ENCODE data around the gene TRIM7. TPM values are rescaled to one million over a fixed set of nuclear protein-coding genes. Genes with fewer than 3 reads are reported as not detected.

The TRIM7 gene
- total RNA-seq, 1 experiment from 2014 or later = not detected

DNA sequence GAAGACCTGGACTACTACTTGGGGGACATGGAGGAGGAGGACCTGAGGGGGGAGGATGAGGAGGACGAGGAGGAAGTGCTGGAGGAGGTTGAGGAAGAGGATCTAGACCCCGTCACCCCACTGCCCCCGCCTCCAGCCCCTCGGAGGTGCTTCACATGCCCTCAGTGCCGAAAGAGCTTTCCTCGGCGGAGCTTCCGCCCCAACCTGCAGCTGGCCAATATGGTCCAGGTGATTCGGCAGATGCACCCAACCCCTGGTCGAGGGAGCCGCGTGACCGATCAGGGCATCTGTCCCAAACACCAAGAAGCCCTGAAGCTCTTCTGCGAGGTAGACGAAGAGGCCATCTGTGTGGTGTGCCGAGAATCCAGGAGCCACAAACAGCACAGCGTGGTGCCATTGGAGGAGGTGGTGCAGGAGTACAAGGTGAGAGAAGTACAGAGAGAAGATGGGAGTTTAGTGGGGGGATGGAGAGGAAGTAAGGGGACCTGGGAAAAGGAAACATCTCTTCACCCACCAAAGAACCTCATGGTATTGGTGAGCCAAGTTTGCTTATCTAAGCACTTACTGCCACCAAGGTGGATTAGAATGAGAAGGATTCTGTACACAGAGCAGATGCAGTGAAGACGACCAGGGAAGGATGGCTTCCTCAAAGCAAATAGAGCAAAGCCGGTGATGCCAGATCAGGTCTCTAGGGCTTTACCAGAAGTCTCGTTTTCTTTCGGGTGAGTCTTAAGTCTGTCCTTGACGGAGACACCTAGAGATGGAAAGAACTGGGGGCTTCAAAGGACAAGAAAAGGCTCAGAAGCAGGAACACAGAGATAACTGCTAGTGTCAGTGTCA lies 19.6 kb upstream of the TRIM7 start:
- H3K36me3 ChIP-seq (ENCODE audit: insufficient read depth, low read length, poor library complexity, severe bottlenecking) = no peaks in the 10 kb centered on the region
- no peaks in the 10 kb centered on the region for H3K9me3 ChIP-seq (ENCODE audit: low read depth, low read length, poor library complexity, severe bottlenecking)
- DNase-seq (ENCODE audit: low spot score) = no peak
- no TSS peak for BruUV-seq (replicated peaks)
- no peaks in the 10 kb centered on the region for H3K27me3 ChIP-seq (replicated peaks; ENCODE audit: insufficient read depth, low read depth, low read length, poor library complexity)
- peaks cover 11% of the 10 kb centered on the region for H3K4me1 ChIP-seq (ENCODE audit: insufficient read depth, low read length, poor library complexity, severe bottlenecking)
- peak overlapping the region; percentile 96 for H3K27ac ChIP-seq (ENCODE audit: low read depth, low read length, poor library complexity, severe bottlenecking)
- POLR2A ChIA-PET (ENCODE audit: low non-redundant PET) = no interaction called here
- peak overlapping the region; percentile 83 for H3K4me3 ChIP-seq (ENCODE audit: low read depth, low read length, poor library complexity, severe bottlenecking)
- TF ChIP-seq, protein P1, sequence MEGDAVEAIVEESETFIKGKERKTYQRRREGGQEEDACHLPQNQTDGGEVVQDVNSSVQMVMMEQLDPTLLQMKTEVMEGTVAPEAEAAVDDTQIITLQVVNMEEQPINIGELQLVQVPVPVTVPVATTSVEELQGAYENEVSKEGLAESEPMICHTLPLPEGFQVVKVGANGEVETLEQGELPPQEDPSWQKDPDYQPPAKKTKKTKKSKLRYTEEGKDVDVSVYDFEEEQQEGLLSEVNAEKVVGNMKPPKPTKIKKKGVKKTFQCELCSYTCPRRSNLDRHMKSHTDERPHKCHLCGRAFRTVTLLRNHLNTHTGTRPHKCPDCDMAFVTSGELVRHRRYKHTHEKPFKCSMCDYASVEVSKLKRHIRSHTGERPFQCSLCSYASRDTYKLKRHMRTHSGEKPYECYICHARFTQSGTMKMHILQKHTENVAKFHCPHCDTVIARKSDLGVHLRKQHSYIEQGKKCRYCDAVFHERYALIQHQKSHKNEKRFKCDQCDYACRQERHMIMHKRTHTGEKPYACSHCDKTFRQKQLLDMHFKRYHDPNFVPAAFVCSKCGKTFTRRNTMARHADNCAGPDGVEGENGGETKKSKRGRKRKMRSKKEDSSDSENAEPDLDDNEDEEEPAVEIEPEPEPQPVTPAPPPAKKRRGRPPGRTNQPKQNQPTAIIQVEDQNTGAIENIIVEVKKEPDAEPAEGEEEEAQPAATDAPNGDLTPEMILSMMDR (conservative IDR thresholded peaks at IDR 0.05; ENCODE audit: low read depth, low read length) = no peak
- no peak for TF ChIP-seq EZH2 (IDR thresholded peaks at IDR 0.05; ENCODE audit: borderline replicate concordance, low read depth, low read length, poor library complexity, severe bottlenecking)
- intact Hi-C loops (cut with micrococcal nuclease; ENCODE audit: unreplicated experiment) = no loop called here
- CTCF ChIA-PET = no interaction called here

DNA sequence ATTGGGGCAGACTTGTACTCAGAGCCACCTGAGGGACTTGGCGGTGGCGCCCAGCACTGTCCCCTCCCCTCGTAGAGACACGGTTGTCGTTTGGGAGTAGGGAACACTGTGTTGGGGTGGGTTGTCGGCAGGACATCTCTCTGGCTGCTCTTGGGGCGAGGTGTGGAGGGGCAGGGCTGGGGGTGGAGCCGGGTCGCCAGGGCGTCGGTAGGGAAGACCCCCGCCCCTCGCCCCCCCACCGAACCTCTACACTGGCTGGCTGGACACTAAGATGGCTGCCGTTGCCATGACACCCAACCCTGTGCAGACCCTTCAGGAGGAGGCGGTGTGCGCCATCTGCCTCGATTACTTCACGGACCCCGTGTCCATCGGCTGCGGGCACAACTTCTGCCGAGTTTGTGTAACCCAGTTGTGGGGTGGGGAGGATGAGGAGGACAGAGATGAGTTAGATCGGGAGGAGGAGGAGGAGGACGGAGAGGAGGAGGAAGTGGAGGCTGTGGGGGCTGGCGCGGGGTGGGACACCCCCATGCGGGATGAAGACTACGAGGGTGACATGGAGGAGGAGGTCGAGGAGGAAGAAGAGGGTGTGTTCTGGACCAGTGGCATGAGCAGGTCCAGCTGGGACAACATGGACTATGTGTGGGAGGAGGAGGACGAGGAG lies 18.9 kb upstream of the TRIM7 start:
- H3K4me1 ChIP-seq (ENCODE audit: insufficient read depth, low read length, poor library complexity, severe bottlenecking) = peaks cover 11% of the 10 kb centered on the region
- CTCF ChIA-PET = interaction anchor here (1.0 kb wide), 1 partner anchor 17 kb away, joined by 3 read pairs; no protein-coding TSS in a partner anchor
- H3K4me3 ChIP-seq (ENCODE audit: low read depth, low read length, poor library complexity, severe bottlenecking) = peak overlapping the region; percentile 83
- no peaks in the 10 kb centered on the region for H3K36me3 ChIP-seq (ENCODE audit: insufficient read depth, low read length, poor library complexity, severe bottlenecking)
- no peaks in the 10 kb centered on the region for H3K27me3 ChIP-seq (replicated peaks; ENCODE audit: insufficient read depth, low read depth, low read length, poor library complexity)
- POLR2A ChIA-PET (ENCODE audit: low non-redundant PET) = no interaction called here
- DNase-seq (ENCODE audit: low spot score) = no peak
- no peaks in the 10 kb centered on the region for H3K9me3 ChIP-seq (ENCODE audit: low read depth, low read length, poor library complexity, severe bottlenecking)
- H3K27ac ChIP-seq (ENCODE audit: low read depth, low read length, poor library complexity, severe bottlenecking) = peak overlapping the region; percentile 96
- BruUV-seq (replicated peaks) = TSS peak; percentile 38
- intact Hi-C loops (cut with micrococcal nuclease; ENCODE audit: unreplicated experiment) = loop anchor here (1.0 kb wide), 1 partner anchor 20 kb away; no protein-coding TSS in a partner anchor
- TF ChIP-seq, protein P1 (conservative IDR thresholded peaks at IDR 0.05; ENCODE audit: low read depth, low read length) = no peak
- no peak for TF ChIP-seq EZH2 (IDR thresholded peaks at IDR 0.05; ENCODE audit: borderline replicate concordance, low read depth, low read length, poor library complexity, severe bottlenecking)

DNA sequence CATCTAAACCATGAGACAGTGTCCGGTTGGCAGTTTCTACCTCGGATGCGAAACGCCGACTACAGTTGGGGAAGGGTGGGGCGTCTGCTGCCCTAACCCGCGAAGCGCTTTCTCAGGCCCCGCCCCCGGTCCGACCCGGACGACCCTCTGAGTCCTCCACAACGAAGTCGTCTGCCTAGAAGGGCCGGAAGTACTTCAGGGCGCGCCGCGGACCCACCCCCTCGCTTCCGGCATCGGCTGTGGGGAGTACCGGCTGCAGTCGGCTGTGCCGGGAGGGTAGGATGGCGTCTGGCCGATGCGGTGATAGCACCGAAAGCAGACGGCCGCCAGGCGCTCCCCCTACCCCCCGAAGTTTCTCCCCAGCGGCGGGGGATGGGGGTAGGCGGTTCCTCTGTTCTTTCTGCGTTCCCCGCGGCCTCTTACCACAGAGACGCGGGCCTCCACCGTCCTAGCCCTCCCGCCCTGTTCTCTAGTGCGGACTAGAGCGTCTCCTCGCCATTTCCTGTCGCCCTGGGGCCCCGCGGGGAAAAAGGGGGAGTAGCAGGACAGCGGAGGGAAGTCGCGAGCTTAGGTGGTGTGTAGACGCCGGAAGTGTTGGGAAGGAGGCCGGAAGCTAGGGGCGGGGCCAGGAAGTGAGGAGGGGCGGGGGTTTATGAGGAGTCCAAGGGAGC lies 18.2 kb upstream of the TRIM7 start, which contains the start of gene TRIM41:
Gene TRIM41 (plus strand): TSS at position 224 of the 671 bp plus-strand sequence. CDS start 719 bp downstream, outside the sequence.
- CTCF ChIA-PET = interaction anchor here (1.0 kb wide), 1 partner anchor 16 kb away, joined by 3 read pairs; no protein-coding TSS in a partner anchor
- POLR2A ChIA-PET (ENCODE audit: low non-redundant PET) = interaction anchor here (0.6 kb wide), 2 partner anchors 18 to 24 kb away, joined by 6 to 8 read pairs; no protein-coding TSS in a partner anchor

More for the DNA sequence above, 18.2 kb upstream of the TRIM7 start, which contains the start of gene TRIM41:
- H3K36me3 ChIP-seq (ENCODE audit: insufficient read depth, low read length, poor library complexity, severe bottlenecking) = no peaks in the 10 kb centered on the region
- H3K27me3 ChIP-seq (replicated peaks; ENCODE audit: insufficient read depth, low read depth, low read length, poor library complexity) = no peaks in the 10 kb centered on the region
- H3K9me3 ChIP-seq (ENCODE audit: low read depth, low read length, poor library complexity, severe bottlenecking) = no peaks in the 10 kb centered on the region
- TF ChIP-seq, protein P1 (conservative IDR thresholded peaks at IDR 0.05; ENCODE audit: low read depth, low read length) = no peak
- TF ChIP-seq EZH2 (IDR thresholded peaks at IDR 0.05; ENCODE audit: borderline replicate concordance, low read depth, low read length, poor library complexity, severe bottlenecking) = no peak
- DNase-seq (ENCODE audit: low spot score) = peak; percentile 98
- peaks cover 11% of the 10 kb centered on the region for H3K4me1 ChIP-seq (ENCODE audit: insufficient read depth, low read length, poor library complexity, severe bottlenecking)
- peak within 1 kb of the TSS; percentile 96 for H3K27ac ChIP-seq (ENCODE audit: low read depth, low read length, poor library complexity, severe bottlenecking)
- intact Hi-C loops (cut with micrococcal nuclease; ENCODE audit: unreplicated experiment) = loop anchor here (1.0 kb wide), 1 partner anchor 21 kb away; no protein-coding TSS in a partner anchor
- BruUV-seq (replicated peaks) = no TSS peak
- H3K4me3 ChIP-seq (ENCODE audit: low read depth, low read length, poor library complexity, severe bottlenecking) = peak within 1 kb of the TSS; percentile 83
